GM23248 (cell line): Measurements from ENCODE around the gene POLDIP2. TPM values are rescaled to one million over a fixed set of nuclear protein-coding genes. Genes with fewer than 3 reads are reported as not detected.

Experiments
- DNase-seq: peaks from one replicate; pipeline ENCODE4 v3.0.0-alpha.2; 2015
- H2AFZ ChIP-seq: fragments of 200-600 bp; sonication (generic); 2 replicates; pipeline ENCODE4 v1.6.1; 2016; ENCODE audit warnings: antibody characterized with exemption
- H3F3A ChIP-seq: fragments of 200-600 bp; sonication (generic); 2 replicates; pipeline ENCODE4 v1.6.1; 2016; ENCODE audit warnings: mild to moderate bottlenecking, antibody characterized with exemption, mixed run types; ENCODE audit not compliant: insufficient read depth
- H3K27ac ChIP-seq: fragments of 200-600 bp; sonication (generic); 2 replicates; pipeline ENCODE4 v1.5.1; 2016; ENCODE audit warnings: mild to moderate bottlenecking
- H3K27me3 ChIP-seq: fragments of 200-600 bp; sonication (generic); replicated peaks from 2 replicates; pipeline ENCODE4 v1.6.1; 2016; ENCODE audit warnings: mild to moderate bottlenecking; ENCODE audit not compliant: insufficient read depth
- H3K36me3 ChIP-seq: fragments of 200-600 bp; sonication (generic); 2 replicates; pipeline ENCODE4 v1.6.1; 2016; ENCODE audit warnings: low read depth, mild to moderate bottlenecking
- H3K4me1 ChIP-seq: fragments of 200-600 bp; sonication (generic); 2 replicates; pipeline ENCODE4 v1.6.1; 2016; ENCODE audit warnings: mild to moderate bottlenecking; ENCODE audit not compliant: insufficient read depth
- H3K4me2 ChIP-seq: fragments of 200-600 bp; sonication (generic); one replicate; pipeline ENCODE4 v1.6.1; 2016; ENCODE audit warnings: mild to moderate bottlenecking; ENCODE audit not compliant: unreplicated experiment
- H3K4me3 ChIP-seq: fragments of 200-600 bp; sonication (generic); 2 replicates; pipeline ENCODE4 v1.5.1; 2016; ENCODE audit warnings: mild to moderate bottlenecking
- H3K79me2 ChIP-seq: fragments of 200-600 bp; sonication (generic); 2 replicates; pipeline ENCODE4 v1.6.1; 2016; ENCODE audit warnings: mild to moderate bottlenecking; ENCODE audit not compliant: insufficient read depth
- H3K9ac ChIP-seq: fragments of 200-600 bp; sonication (generic); 2 replicates; pipeline ENCODE4 v1.6.1; 2016; ENCODE audit warnings: mild to moderate bottlenecking
- H3K9me2 ChIP-seq: fragments of 200-600 bp; sonication (generic); 2 replicates; pipeline ENCODE4 v1.6.1; 2016; ENCODE audit warnings: mixed run types, mild to moderate bottlenecking, moderate library complexity; ENCODE audit not compliant: insufficient read depth
- H3K9me3 ChIP-seq: fragments of 200-600 bp; sonication (generic); one replicate; pipeline ENCODE4 v1.6.1; 2017; ENCODE audit warnings: low read depth
- H4K20me1 ChIP-seq: fragments of 200-600 bp; sonication (generic); 2 replicates; pipeline ENCODE4 v1.6.0; 2016; ENCODE audit not compliant: insufficient read depth
- EZH2 ChIP-seq: fragments of 200-600 bp; sonication (generic); IDR thresholded peaks from 2 replicates; pipeline ENCODE4 v1.6.1; 2018; ENCODE audit warnings: antibody characterized with exemption, mild to moderate bottlenecking; ENCODE audit not compliant: insufficient read depth, poor library complexity, severe bottlenecking
- EZH2phosphoT487 ChIP-seq: fragments of 200-600 bp; sonication (generic); IDR thresholded peaks from 2 replicates; pipeline ENCODE4 v1.6.1; 2018; ENCODE audit warnings: antibody characterized with exemption, moderate library complexity, mild to moderate bottlenecking, low read depth; ENCODE audit not compliant: insufficient read depth
- WGBS, 2 experiments: methylation state at CpG; one replicate each; pipeline ENCODE4 v1.1.6; 2015 to 2017; ENCODE audit warnings: low lambda C conversion rate in 2 of 2, low coverage in 1 of 2; ENCODE audit errors: missing lambda C conversion rate in 2 of 2; 5-methylcytosine and 5-hydroxymethylcytosine counted together
- in situ Hi-C: fragments of 300-500 bp; cut with MboI; formaldehyde crosslinking; loops from 2 replicates; pipeline ENCODE4 v1.15.0; 2020
- polyA plus RNA-seq: library from polyadenylated mRNA; unstranded; fragments of >200 nt; fragmentation: Nextera tagmentation; extraction: Ambion mirVana; gene quantifications from 2 replicates; pipeline ENCODE4 v1.2.1, GENCODE V29; 2016
- total RNA-seq: library from RNA; depleted of rRNA; stranded (reverse); fragments of >200 nt; shearing (Covaris generic); gene quantifications from 2 replicates; pipeline ENCODE4 v1.2.3, GENCODE V29; 2014

The POLDIP2 gene
- total and polyA plus RNA-seq, 2 experiments from 2014 or later = 92.7 to 105 TPM

DNA sequence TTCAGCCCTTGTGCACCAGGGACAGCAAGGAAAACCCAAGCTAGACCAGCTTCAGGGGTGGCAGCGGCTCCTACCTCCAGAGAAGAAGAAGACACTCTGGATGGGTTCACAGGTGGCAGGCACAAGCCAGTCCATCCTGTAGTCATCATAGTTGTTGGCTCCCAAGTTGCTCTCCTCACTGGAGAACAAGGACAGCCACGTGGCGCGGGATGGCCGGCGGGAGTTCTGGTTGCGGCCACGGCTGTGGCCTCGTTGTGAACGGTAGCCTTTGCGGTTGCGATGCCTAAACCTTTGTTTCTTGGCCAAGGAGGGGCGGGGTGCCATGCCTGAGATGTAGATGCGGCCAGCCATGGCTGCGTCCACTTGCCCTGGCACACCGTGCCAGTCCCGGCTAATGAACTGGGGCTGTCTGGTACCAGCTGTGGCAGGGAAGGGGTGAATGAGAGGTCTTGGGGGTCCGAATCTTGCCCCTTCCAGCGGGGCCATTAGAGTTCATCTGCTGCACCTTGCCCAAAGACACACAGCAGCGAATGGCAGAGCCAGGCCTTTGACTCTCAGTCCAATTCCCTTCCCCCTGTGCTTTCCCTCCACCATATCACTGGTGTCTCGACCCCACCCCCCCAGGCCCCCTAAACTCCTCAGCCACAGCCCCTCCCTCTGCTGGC, 10.4 kb upstream of the POLDIP2 start:
- no peak for DNase-seq
- H3K9ac ChIP-seq = no peak overlapping the region
- in situ Hi-C loops = no loop called here
- no peak overlapping the region for H3K27ac ChIP-seq
- H4K20me1 ChIP-seq = no peaks in the 10 kb centered on the region
- 88 to 90% methylated on average over 18 to 21 of the region's 21 CpGs for WGBS, 2 experiments
- no peaks in the 10 kb centered on the region for H3K36me3 ChIP-seq
- H3K9me2 ChIP-seq = no peaks in the 10 kb centered on the region
- H3K4me3 ChIP-seq = no peak overlapping the region
- H3K4me2 ChIP-seq = no peak overlapping the region
- no peak overlapping the region for H2AFZ ChIP-seq
- no peaks in the 10 kb centered on the region for H3K27me3 ChIP-seq
- TF ChIP-seq EZH2 (no peak), EZH2phosphoT487 (no peak)
- H3K79me2 ChIP-seq = no peaks in the 10 kb centered on the region
- peaks cover 6% of the 10 kb centered on the region for H3K4me1 ChIP-seq
- H3F3A ChIP-seq = peaks cover 10% of the 10 kb centered on the region
- H3K9me3 ChIP-seq = no peaks in the 10 kb centered on the region

DNA sequence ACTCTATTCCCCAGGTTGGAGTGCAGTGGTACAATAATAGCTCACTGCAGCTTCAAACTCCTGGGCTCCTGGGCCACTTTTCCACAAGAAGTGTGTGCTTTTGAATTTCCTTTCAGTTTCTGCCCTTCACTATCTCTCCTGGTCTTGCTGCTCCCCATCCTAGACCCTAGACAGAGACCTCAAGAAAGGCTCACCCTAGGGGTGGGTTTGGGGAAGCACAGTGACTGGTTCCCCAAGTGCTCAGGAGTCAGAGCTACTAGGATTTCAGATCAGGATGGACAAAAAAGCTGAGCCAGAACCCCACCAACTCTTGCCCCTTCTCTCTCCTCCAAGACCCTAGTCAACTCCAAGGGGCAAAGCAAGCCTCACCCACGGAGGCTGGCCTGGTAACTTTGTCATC, 9.3 kb upstream of the POLDIP2 start:
- no peak overlapping the region for H2AFZ ChIP-seq
- no peaks in the 10 kb centered on the region for H3K9me2 ChIP-seq
- WGBS, 2 experiments = 70 to 94% methylated on average over 1 of the region's 1 CpG
- H3K9ac ChIP-seq = no peak overlapping the region
- peaks cover 5% of the 10 kb centered on the region for H3K36me3 ChIP-seq
- no peaks in the 10 kb centered on the region for H4K20me1 ChIP-seq
- H3K4me1 ChIP-seq = peaks cover 6% of the 10 kb centered on the region
- H3K4me3 ChIP-seq = no peak overlapping the region
- no peaks in the 10 kb centered on the region for H3K9me3 ChIP-seq
- H3K4me2 ChIP-seq = no peak overlapping the region
- no peak for DNase-seq
- peaks cover 10% of the 10 kb centered on the region for H3F3A ChIP-seq
- no peaks in the 10 kb centered on the region for H3K27me3 ChIP-seq
- H3K79me2 ChIP-seq = no peaks in the 10 kb centered on the region
- in situ Hi-C loops = no loop called here
- TF ChIP-seq EZH2phosphoT487 (no peak), EZH2 (no peak)
- no peak overlapping the region for H3K27ac ChIP-seq

DNA sequence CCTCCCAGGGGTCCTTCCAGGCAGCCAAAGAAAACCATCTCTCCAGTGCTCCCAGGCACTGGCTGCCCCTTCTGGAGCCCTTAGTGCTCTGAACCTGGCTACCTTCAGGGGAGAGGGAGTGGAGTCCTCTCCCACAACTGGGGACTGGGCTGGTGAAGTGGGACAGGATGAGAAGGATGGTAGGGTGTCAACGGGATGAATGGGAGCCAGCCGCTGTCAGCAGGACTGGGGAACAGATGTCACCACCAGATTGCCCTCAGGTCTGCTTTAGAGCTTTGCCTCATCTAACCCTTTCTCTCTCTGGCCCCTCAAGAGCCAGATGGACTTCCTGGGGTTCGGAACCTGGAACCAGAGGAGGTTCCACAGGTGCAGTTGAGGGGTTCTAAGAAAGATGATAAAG, 8.2 kb upstream of the POLDIP2 start:
- no peaks in the 10 kb centered on the region for H3K79me2 ChIP-seq
- in situ Hi-C loops = no loop called here

DNA sequence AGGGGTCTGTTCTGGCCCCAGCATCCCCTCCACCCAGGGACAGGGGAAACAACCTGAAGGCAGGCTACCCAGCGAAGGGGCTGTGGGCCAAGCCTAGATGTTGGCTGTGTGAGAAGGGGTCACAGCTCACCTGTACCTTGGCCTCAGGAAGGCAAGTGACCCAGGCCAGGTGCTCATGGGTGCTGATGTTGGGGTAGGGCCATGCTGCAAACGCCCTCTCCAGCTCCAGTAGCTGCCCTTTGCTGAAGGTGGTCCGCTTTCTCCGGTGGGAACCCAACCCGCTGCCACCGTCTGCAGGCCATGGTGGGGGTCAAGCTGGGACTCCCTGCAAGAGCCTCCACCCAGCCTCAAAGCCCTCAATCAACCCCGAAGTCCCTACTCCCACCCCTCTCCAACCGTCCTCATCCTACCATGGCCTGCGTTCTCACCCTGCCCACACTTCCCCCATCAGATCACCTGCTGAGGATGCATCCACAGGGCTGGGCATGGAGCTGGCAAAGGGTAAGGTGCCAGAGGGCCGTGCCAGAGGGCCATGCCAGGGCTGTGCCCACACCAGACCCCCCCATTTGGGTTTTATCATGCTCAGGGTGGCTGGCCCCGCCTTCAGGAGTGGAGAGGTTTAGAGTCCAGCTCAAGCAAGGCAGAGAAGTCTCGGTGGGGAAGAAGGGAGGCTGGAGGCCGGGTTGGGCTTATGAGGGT, 7.5 kb upstream of the POLDIP2 start, which contains the start of gene SEBOX:
Gene SEBOX (minus strand): TSS at position 535 of the 699 bp plus-strand sequence. CDS start 48 bp downstream, at position 487.
- Histone ChIP-seq H3K4me3 (no peak within 1 kb of the TSS), H4K20me1 (no peaks in the 10 kb centered on the region), H3K9ac (no peak within 1 kb of the TSS), H3K27ac (no peak within 1 kb of the TSS), H3K4me1 (no peaks in the 10 kb centered on the region), H3K79me2 (no peaks in the 10 kb centered on the region), H2AFZ (no peak within 1 kb of the TSS), H3F3A (no peaks in the 10 kb centered on the region), H3K27me3 (no peaks in the 10 kb centered on the region), H3K9me2 (no peaks in the 10 kb centered on the region), H3K36me3 (peaks cover 18% of the 10 kb centered on the region), H3K9me3 (no peaks in the 10 kb centered on the region), H3K4me2 (no peak within 1 kb of the TSS)
- in situ Hi-C loops = no loop called here
- no peak for TF ChIP-seq EZH2
- TF ChIP-seq EZH2phosphoT487 = no peak
- WGBS, 2 experiments = 87 to 88% methylated on average over 9 to 13 of the region's 13 CpGs
- DNase-seq = no peak

More for the DNA sequence above, 8.2 kb upstream of the POLDIP2 start:
- H3K36me3 ChIP-seq = peaks cover 16% of the 10 kb centered on the region
- no peaks in the 10 kb centered on the region for H3K9me3 ChIP-seq
- H3K4me3 ChIP-seq = no peak overlapping the region
- H3K4me1 ChIP-seq = peaks cover under 1% of the 10 kb centered on the region; the same call in 1 of the 2 replicates
- no peak overlapping the region for H2AFZ ChIP-seq
- TF ChIP-seq EZH2phosphoT487 (no peak), EZH2 (no peak)
- no peaks in the 10 kb centered on the region for H3K9me2 ChIP-seq
- no peak overlapping the region for H3K27ac ChIP-seq
- H3F3A ChIP-seq = peaks cover 3% of the 10 kb centered on the region
- no peak for DNase-seq
- no peaks in the 10 kb centered on the region for H4K20me1 ChIP-seq
- H3K27me3 ChIP-seq = no peaks in the 10 kb centered on the region
- H3K4me2 ChIP-seq = no peak overlapping the region
- WGBS, 2 experiments = 71 to 82% methylated on average over 3 of the region's 3 CpGs
- no peak overlapping the region for H3K9ac ChIP-seq
